GM18511 (cell line): Measurements from ENCODE around the gene HS3ST6.
"Not testable (repeated sequence)": the region's sequence is repeated elsewhere in the genome, so short reads cannot be mapped to it uniquely, and the experiment has no call there.

ENCODE experiments used
- ATAC-seq: cut with Tn5 transposase; IDR thresholded peaks from one replicate; pipeline ENCODE4 v1.9.1; 2021; ENCODE audit warnings: mild to moderate bottlenecking, moderate library complexity; ENCODE audit not compliant: unreplicated experiment

Gene HS3ST6

GRCh38 chr16:1909561-1910231, 8.5 kb downstream of the HS3ST6 start:
- no peak for ATAC-seq

- ATAC-seq, result no peak
These were observed 9.2 kb downstream of the HS3ST6 start for GRCh38 chr16:1908983-1909382.

- no peak for ATAC-seq
These were observed 10.0 kb downstream of the HS3ST6 start for GRCh38 chr16:1908184-1908583.

- ATAC-seq, result no peak
These were observed 10.9 kb downstream of the HS3ST6 start for GRCh38 chr16:1907226-1907860.

GRCh38 chr16:1906846-1907165, 11.4 kb downstream of the HS3ST6 start:
- ATAC-seq, result no peak

- no peak for ATAC-seq
These were observed 12.0 kb downstream of the HS3ST6 start for GRCh38 chr16:1906055-1906845.

GRCh38 chr16:1903845-1904840, 14.1 kb downstream of the HS3ST6 start:
- ATAC-seq, result no peak

- no peak for ATAC-seq
These were observed 15.0 kb downstream of the HS3ST6 start for GRCh38 chr16:1903220-1903574.

- no peak for ATAC-seq
These were observed 15.5 kb downstream of the HS3ST6 start for GRCh38 chr16:1902547-1903219.

GRCh38 chr16:1900452-1900774, 17.8 kb downstream of the HS3ST6 start:
- ATAC-seq, result no peak

- no peak for ATAC-seq
These were observed 18.4 kb downstream of the HS3ST6 start for GRCh38 chr16:1899641-1900451.

GRCh38 chr16:1897692-1898091, 20.5 kb downstream of the HS3ST6 start:
- ATAC-seq, result not testable (repeated sequence)

GRCh38 chr16:1895949-1896675, 22.1 kb downstream of the HS3ST6 start:
- no peak for ATAC-seq

GRCh38 chr16:1895068-1895467, 23.1 kb downstream of the HS3ST6 start:
- no peak for ATAC-seq

GRCh38 chr16:1890708-1891050, 27.5 kb downstream of the HS3ST6 start:
- ATAC-seq, result no peak

- no peak for ATAC-seq
These were observed 28.0 kb downstream of the HS3ST6 start for GRCh38 chr16:1890024-1890707.

GRCh38 chr16:1887711-1888354, 30.4 kb downstream of the HS3ST6 start:
- ATAC-seq, result no peak

GRCh38 chr16:1884889-1885288, 33.3 kb downstream of the HS3ST6 start:
- no peak for ATAC-seq
